ENCODE measurements around the gene PACRG.

The PACRG gene

DNA sequence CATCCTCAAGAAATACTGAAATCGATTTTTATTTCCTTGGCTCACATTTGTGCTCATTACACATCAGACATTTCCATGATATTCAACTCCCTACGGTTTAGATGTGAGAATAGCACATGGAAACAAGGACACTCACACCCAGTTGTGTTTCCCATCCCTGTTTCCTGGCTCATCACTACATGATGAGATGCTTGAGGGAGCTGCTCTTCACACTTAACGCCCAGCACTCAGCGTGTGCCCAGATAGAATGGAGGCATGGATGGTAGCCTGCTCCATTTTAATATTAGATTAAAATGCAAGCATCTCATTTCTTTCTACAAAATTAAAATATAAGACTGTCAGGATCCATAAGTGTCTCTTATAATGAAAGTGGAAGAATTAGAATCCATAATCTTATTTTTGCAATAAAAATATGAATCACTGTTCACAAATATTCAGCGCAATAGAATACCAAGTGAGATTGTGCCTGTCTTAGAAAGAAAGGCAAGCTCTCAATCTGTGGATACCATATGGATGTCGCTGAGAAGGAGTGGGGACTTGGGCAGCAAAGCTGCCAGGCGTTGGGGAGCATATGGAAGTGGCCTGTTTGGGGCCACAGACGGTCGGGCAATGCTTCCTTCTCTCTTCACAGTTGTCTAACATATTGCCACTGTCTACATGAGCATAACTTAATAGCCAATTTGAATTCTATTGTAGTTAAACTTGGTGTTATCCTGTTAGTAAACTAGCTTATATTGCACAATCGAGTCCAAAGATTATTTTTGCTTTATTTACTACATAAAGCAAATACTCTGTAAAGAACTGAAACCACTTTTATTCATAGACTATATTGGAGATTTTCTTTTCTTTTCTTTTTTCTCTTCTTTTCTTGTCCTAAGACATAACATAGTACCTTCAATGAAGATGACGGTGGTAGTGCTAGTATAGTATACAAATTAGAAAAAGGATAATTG lies 479.9 kb downstream of the PACRG start:
- no peak for DNase-seq
- WGBS (ENCODE audit: extremely low coverage, insufficient coverage, insufficient read length), result no CpG with 5 or more reads among the region's 11 CpGs

DNA sequence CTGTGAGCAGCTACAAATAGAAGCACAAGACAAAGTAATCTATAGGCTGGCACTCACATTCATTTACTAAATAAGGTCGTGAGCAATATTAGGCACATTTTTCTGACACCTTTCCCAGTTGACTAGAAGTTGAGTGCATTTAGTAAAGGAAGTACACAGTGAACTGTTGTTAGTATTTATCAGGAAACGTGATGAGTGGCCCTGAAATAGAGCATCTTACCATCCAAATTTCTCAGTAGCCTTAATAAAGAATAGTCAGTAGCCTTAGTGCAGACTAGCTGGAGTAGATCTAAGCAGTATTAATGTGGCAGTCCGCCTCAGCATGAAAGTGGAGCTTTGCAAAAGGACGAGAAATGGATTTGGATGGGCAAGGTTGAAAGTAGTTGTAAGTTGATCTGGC lies 481.2 kb downstream of the PACRG start:
- Histone ChIP-seq H3K4me1 (ENCODE audit: control insufficient read depth in 1 of 2, insufficient read depth in 2 of 2, low read length in 2 of 2) (no peaks in the 10 kb centered on the region), H3K4me2 (ENCODE audit: low read length) (no peak overlapping the region), H2AFZ (ENCODE audit: insufficient read depth, low read length, poor library complexity) (no peak overlapping the region), H3K14ac (ENCODE audit: low read length) (no peak overlapping the region), H3K27me3 (ENCODE audit: insufficient read depth, low read length) (no peaks in the 10 kb centered on the region), H2BK120ac (ENCODE audit: insufficient read depth, low read length, poor library complexity) (no peak overlapping the region), H3K27ac (ENCODE audit: low read depth, low read length) (no peak overlapping the region), H4K91ac (ENCODE audit: low read depth, low read length) (no peak overlapping the region), H2AK5ac (ENCODE audit: low read length) (no peak overlapping the region), H3K9me3 (ENCODE audit: insufficient read depth, low read depth, low read length) (peaks cover 2% of the 10 kb centered on the region), H2BK5ac (ENCODE audit: low read depth, low read length, poor library complexity) (no peak overlapping the region), H2BK12ac (ENCODE audit: low read length) (no peak overlapping the region), H3K79me1 (ENCODE audit: low read length) (no peaks in the 10 kb centered on the region), H4K8ac (ENCODE audit: low read depth, low read length) (no peak overlapping the region), H3K4me3 (ENCODE audit: low read depth, low read length) (no peak overlapping the region), H4K12ac (ENCODE audit: low read depth, low read length) (no peak overlapping the region), H3K36me3 (ENCODE audit: control insufficient read depth in 1 of 2, insufficient read depth in 2 of 2, low read length in 2 of 2) (no peaks in the 10 kb centered on the region), H3K79me2 (ENCODE audit: control insufficient read depth, insufficient read depth, low read length, poor library complexity) (no peaks in the 10 kb centered on the region), H3K23ac (ENCODE audit: low read length) (no peak overlapping the region), H3K4ac (ENCODE audit: low read depth, low read length) (no peak overlapping the region), H3K9ac (ENCODE audit: low read length) (no peak overlapping the region), H3K18ac (ENCODE audit: low read length) (no peak overlapping the region)
- WGBS (ENCODE audit: extremely low coverage, insufficient coverage, insufficient read length), result no CpG with 5 or more reads among the region's 4 CpGs
- no peak for DNase-seq

More for the DNA sequence above, 479.9 kb downstream of the PACRG start:
- no peak overlapping the region for H2BK5ac ChIP-seq (ENCODE audit: low read depth, low read length, poor library complexity)
- no peaks in the 10 kb centered on the region for H3K27me3 ChIP-seq (ENCODE audit: insufficient read depth, low read length)
- no peak overlapping the region for H2AFZ ChIP-seq (ENCODE audit: insufficient read depth, low read length, poor library complexity)
- no peak overlapping the region for H3K9ac ChIP-seq (ENCODE audit: low read length)
- H3K23ac ChIP-seq (ENCODE audit: low read length), result no peak overlapping the region
- H3K79me1 ChIP-seq (ENCODE audit: low read length), result no peaks in the 10 kb centered on the region
- H4K91ac ChIP-seq (ENCODE audit: low read depth, low read length), result no peak overlapping the region
- H4K8ac ChIP-seq (ENCODE audit: low read depth, low read length), result no peak overlapping the region
- H3K4ac ChIP-seq (ENCODE audit: low read depth, low read length), result no peak overlapping the region
- H3K4me1 ChIP-seq (ENCODE audit: control insufficient read depth in 1 of 2, insufficient read depth in 2 of 2, low read length in 2 of 2), result no peaks in the 10 kb centered on the region
- H3K79me2 ChIP-seq (ENCODE audit: control insufficient read depth, insufficient read depth, low read length, poor library complexity), result no peaks in the 10 kb centered on the region
- peaks cover 2% of the 10 kb centered on the region for H3K9me3 ChIP-seq (ENCODE audit: insufficient read depth, low read depth, low read length)
- no peak overlapping the region for H3K4me2 ChIP-seq (ENCODE audit: low read length)
- H2BK120ac ChIP-seq (ENCODE audit: insufficient read depth, low read length, poor library complexity), result no peak overlapping the region
- no peak overlapping the region for H3K14ac ChIP-seq (ENCODE audit: low read length)
- H3K18ac ChIP-seq (ENCODE audit: low read length), result no peak overlapping the region
- H3K36me3 ChIP-seq (ENCODE audit: control insufficient read depth in 1 of 2, insufficient read depth in 2 of 2, low read length in 2 of 2), result no peaks in the 10 kb centered on the region
- no peak overlapping the region for H2AK5ac ChIP-seq (ENCODE audit: low read length)
- no peak overlapping the region for H3K4me3 ChIP-seq (ENCODE audit: low read depth, low read length)
- H2BK12ac ChIP-seq (ENCODE audit: low read length), result no peak overlapping the region
- H3K27ac ChIP-seq (ENCODE audit: low read depth, low read length), result no peak overlapping the region
- H4K12ac ChIP-seq (ENCODE audit: low read depth, low read length), result no peak overlapping the region

DNA sequence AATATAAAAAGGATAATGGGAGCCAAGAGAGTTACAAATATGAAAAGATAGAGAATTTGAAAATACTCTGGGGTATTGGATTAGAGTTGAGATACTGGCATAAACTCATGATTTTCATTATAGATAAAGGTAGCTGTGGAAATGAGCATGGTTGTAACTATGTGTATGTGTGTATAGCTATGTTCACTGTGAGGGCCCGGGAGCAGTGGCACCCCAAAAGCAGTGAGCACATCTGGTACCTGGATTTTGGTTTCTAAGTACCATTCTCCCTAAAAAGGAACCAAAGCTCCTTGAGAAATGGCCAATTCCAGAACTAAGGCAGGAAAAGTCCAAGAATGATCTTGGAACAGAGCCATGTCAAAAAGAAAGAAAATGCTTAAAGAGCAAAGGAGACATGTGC lies 484.3 kb downstream of the PACRG start:
- no peak overlapping the region for H2AFZ ChIP-seq (ENCODE audit: insufficient read depth, low read length, poor library complexity)
- WGBS (ENCODE audit: extremely low coverage, insufficient coverage, insufficient read length), result no CpG with 5 or more reads among the region's 1 CpG
- H2BK5ac ChIP-seq (ENCODE audit: low read depth, low read length, poor library complexity), result no peak overlapping the region
- H3K4ac ChIP-seq (ENCODE audit: low read depth, low read length), result no peak overlapping the region
- H2AK5ac ChIP-seq (ENCODE audit: low read length), result no peak overlapping the region
- H3K4me1 ChIP-seq (ENCODE audit: control insufficient read depth in 1 of 2, insufficient read depth in 2 of 2, low read length in 2 of 2), result no peaks in the 10 kb centered on the region
- H3K18ac ChIP-seq (ENCODE audit: low read length), result no peak overlapping the region
- no peak overlapping the region for H4K91ac ChIP-seq (ENCODE audit: low read depth, low read length)
- no peak overlapping the region for H2BK12ac ChIP-seq (ENCODE audit: low read length)
- no peak for DNase-seq
- peaks cover 4% of the 10 kb centered on the region for H3K9me3 ChIP-seq (ENCODE audit: insufficient read depth, low read depth, low read length)
- H3K14ac ChIP-seq (ENCODE audit: low read length), result no peak overlapping the region
- no peak overlapping the region for H4K12ac ChIP-seq (ENCODE audit: low read depth, low read length)
- H3K79me1 ChIP-seq (ENCODE audit: low read length), result no peaks in the 10 kb centered on the region
- H4K8ac ChIP-seq (ENCODE audit: low read depth, low read length), result no peak overlapping the region
- H3K79me2 ChIP-seq (ENCODE audit: control insufficient read depth, insufficient read depth, low read length, poor library complexity), result no peaks in the 10 kb centered on the region
- H3K4me2 ChIP-seq (ENCODE audit: low read length), result no peak overlapping the region
- H3K4me3 ChIP-seq (ENCODE audit: low read depth, low read length), result no peak overlapping the region
- H2BK120ac ChIP-seq (ENCODE audit: insufficient read depth, low read length, poor library complexity), result no peak overlapping the region
- H3K23ac ChIP-seq (ENCODE audit: low read length), result no peak overlapping the region
- H3K36me3 ChIP-seq (ENCODE audit: control insufficient read depth in 1 of 2, insufficient read depth in 2 of 2, low read length in 2 of 2), result no peaks in the 10 kb centered on the region
- no peak overlapping the region for H3K27ac ChIP-seq (ENCODE audit: low read depth, low read length)
- no peak overlapping the region for H3K9ac ChIP-seq (ENCODE audit: low read length)
- no peaks in the 10 kb centered on the region for H3K27me3 ChIP-seq (ENCODE audit: insufficient read depth, low read length)

DNA sequence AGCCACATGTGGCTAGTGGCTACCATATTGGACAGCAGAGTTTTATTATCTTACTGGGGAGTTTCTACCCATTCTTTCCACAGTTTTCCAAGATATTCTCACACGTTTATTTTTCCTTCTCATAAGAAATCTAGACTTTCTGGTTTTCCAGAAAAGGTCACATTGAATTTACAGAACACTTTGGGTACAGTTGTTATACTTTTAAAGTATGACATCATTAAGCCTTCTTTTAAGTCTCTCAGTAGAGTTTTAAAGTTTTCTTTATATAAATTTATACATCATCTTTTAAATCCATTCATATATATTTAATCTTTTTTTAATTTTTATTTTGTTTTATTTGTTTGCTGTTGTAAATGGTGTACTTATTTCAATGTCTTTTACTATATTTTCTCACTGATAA lies 486.5 kb downstream of the PACRG start:
- Histone ChIP-seq H3K27me3 (ENCODE audit: insufficient read depth, low read length) (no peaks in the 10 kb centered on the region), H2AK5ac (ENCODE audit: low read length) (no peak overlapping the region), H3K79me2 (ENCODE audit: control insufficient read depth, insufficient read depth, low read length, poor library complexity) (no peaks in the 10 kb centered on the region), H3K14ac (ENCODE audit: low read length) (no peak overlapping the region), H3K4me2 (ENCODE audit: low read length) (no peak overlapping the region), H3K79me1 (ENCODE audit: low read length) (no peaks in the 10 kb centered on the region), H3K18ac (ENCODE audit: low read length) (no peak overlapping the region), H2AFZ (ENCODE audit: insufficient read depth, low read length, poor library complexity) (no peak overlapping the region), H4K8ac (ENCODE audit: low read depth, low read length) (no peak overlapping the region), H4K91ac (ENCODE audit: low read depth, low read length) (no peak overlapping the region), H2BK5ac (ENCODE audit: low read depth, low read length, poor library complexity) (no peak overlapping the region), H2BK120ac (ENCODE audit: insufficient read depth, low read length, poor library complexity) (no peak overlapping the region), H3K9ac (ENCODE audit: low read length) (no peak overlapping the region), H3K9me3 (ENCODE audit: insufficient read depth, low read depth, low read length) (peaks cover 5% of the 10 kb centered on the region), H2BK12ac (ENCODE audit: low read length) (no peak overlapping the region), H4K12ac (ENCODE audit: low read depth, low read length) (no peak overlapping the region), H3K4me1 (ENCODE audit: control insufficient read depth in 1 of 2, insufficient read depth in 2 of 2, low read length in 2 of 2) (no peaks in the 10 kb centered on the region), H3K27ac (ENCODE audit: low read depth, low read length) (no peak overlapping the region), H3K23ac (ENCODE audit: low read length) (no peak overlapping the region), H3K4ac (ENCODE audit: low read depth, low read length) (no peak overlapping the region), H3K36me3 (ENCODE audit: control insufficient read depth in 1 of 2, insufficient read depth in 2 of 2, low read length in 2 of 2) (no peaks in the 10 kb centered on the region), H3K4me3 (ENCODE audit: low read depth, low read length) (no peak overlapping the region)
- WGBS (ENCODE audit: extremely low coverage, insufficient coverage, insufficient read length), result no CpG with 5 or more reads among the region's 1 CpG
- DNase-seq, result no peak
